ENCODE data around the gene ATP6V0E2. TPM values are rescaled to one million over a fixed set of nuclear protein-coding genes. Genes with fewer than 3 reads are reported as not detected.
A peak's percentile ranks its signal among the peaks of the same experiment; 100 is the strongest.

The ATP6V0E2 gene
- total and polyA plus RNA-seq, 4 donors = 8.6 to 34.8 (median 24.5) TPM

DNA sequence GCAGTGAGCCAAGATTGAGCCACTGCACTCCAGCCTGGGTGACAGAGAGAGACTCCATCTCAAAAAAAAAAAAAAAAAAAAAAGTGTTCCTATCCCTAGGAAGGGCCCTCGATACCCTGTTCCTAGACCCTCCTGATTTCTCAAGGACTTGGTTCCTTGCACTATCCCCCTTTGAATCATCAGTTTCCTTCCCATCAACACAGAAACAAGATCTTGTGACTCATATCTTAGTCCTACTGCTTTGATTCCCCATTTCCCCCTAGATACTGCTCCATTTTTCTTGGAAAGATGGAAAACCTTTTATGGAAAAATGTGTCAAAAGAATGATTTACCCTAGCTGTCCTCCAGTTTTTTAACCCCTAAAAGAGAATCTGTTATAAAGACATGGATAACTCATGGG, 37.3 kb upstream of the ATP6V0E2 start:
- 29 to 87% methylated on average over 1 of the region's 1 CpG for WGBS, 2 donors
- no peak overlapping the region for H3K9ac ChIP-seq (ENCODE audit: insufficient read depth in 1 of 2, low read length in 2 of 2)
- no peak overlapping the region for H3K4me3 ChIP-seq
- H3K4me1 ChIP-seq (ENCODE audit: control insufficient read depth in 5 of 5, insufficient read depth in 5 of 5, low read length in 5 of 5) = peaks cover 0 to 14% (median 0%) of the 10 kb centered on the region in 5 donors
- no peak for ATAC-seq (ENCODE audit: insufficient read depth, low FRiP score)
- H3K27me3 ChIP-seq (ENCODE audit: control insufficient read depth in 3 of 3, insufficient read depth in 3 of 3, low read length in 2 of 3) = no peaks in the 10 kb centered on the region
- H3K27ac ChIP-seq (ENCODE audit: low read depth in 1 of 2, low read length in 1 of 2) = no peak overlapping the region
- TF ChIP-seq, protein P1, sequence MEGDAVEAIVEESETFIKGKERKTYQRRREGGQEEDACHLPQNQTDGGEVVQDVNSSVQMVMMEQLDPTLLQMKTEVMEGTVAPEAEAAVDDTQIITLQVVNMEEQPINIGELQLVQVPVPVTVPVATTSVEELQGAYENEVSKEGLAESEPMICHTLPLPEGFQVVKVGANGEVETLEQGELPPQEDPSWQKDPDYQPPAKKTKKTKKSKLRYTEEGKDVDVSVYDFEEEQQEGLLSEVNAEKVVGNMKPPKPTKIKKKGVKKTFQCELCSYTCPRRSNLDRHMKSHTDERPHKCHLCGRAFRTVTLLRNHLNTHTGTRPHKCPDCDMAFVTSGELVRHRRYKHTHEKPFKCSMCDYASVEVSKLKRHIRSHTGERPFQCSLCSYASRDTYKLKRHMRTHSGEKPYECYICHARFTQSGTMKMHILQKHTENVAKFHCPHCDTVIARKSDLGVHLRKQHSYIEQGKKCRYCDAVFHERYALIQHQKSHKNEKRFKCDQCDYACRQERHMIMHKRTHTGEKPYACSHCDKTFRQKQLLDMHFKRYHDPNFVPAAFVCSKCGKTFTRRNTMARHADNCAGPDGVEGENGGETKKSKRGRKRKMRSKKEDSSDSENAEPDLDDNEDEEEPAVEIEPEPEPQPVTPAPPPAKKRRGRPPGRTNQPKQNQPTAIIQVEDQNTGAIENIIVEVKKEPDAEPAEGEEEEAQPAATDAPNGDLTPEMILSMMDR (IDR thresholded peaks at IDR 0.05; ENCODE audit: control extremely low read depth, extremely low read depth) = no peak
- peaks cover 0 to 2% (median 0%) of the 10 kb centered on the region in 4 donors for H3K36me3 ChIP-seq (ENCODE audit: control insufficient read depth in 4 of 4, insufficient read depth in 4 of 4, low read length in 4 of 4)
- DNase-seq = no peak
- H3K9me3 ChIP-seq (ENCODE audit: control insufficient read depth in 4 of 4, insufficient read depth in 3 of 4, low read length in 3 of 4) = no peaks in the 10 kb centered on the region

DNA sequence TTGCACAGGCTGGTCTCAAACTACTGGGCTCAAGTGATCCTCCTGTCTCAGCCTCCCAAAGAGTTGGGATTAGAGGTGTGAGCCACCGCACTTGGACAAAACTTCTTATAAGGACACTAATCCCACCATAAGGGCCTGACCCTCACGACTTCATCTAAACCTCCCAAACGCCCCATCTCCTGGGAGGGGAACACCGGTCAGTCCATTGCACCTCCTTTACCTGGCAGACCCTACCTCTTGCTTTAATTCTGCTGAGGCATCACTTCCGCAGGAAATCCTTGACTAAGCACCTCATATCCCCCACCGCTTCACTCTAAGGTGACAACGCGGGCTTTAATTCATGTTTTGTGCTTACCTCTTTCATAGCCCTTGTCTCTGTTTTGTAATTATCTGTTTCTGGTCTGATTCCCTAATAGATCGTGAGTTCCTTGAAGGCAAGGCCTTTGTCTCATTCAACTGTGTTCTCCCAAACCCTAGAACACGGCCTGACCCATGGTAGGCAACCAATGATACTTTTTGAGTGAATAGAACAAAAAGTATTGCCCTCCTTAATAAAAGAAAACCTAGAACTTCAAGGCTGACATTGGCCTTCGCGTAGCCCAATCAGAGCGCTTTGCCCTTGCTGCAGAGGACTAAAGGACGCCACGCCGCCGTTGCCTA, 36.1 kb upstream of the ATP6V0E2 start:
- Histone ChIP-seq H3K27ac (ENCODE audit: low read depth in 1 of 2, low read length in 1 of 2) (no peak overlapping the region), H3K9ac (ENCODE audit: insufficient read depth in 1 of 2, low read length in 2 of 2) (no peak overlapping the region), H3K36me3 (ENCODE audit: control insufficient read depth in 4 of 4, insufficient read depth in 4 of 4, low read length in 4 of 4) (peaks cover 0 to 2% (median 0%) of the 10 kb centered on the region in 4 donors), H3K9me3 (ENCODE audit: control insufficient read depth in 4 of 4, insufficient read depth in 3 of 4, low read length in 3 of 4) (no peaks in the 10 kb centered on the region), H3K4me1 (ENCODE audit: control insufficient read depth in 5 of 5, insufficient read depth in 5 of 5, low read length in 5 of 5) (peaks cover 0 to 14% (median 0%) of the 10 kb centered on the region in 5 donors), H3K4me3 (no peak overlapping the region), H3K27me3 (ENCODE audit: control insufficient read depth in 3 of 3, insufficient read depth in 3 of 3, low read length in 2 of 3) (no peaks in the 10 kb centered on the region)
- TF ChIP-seq, protein P1 (IDR thresholded peaks at IDR 0.05; ENCODE audit: control extremely low read depth, extremely low read depth) = no peak
- 33 to 37% methylated on average over 17 of the region's 17 CpGs for WGBS, 2 donors
- DNase-seq (no peak), ATAC-seq (ENCODE audit: insufficient read depth, low FRiP score) (no peak)

DNA sequence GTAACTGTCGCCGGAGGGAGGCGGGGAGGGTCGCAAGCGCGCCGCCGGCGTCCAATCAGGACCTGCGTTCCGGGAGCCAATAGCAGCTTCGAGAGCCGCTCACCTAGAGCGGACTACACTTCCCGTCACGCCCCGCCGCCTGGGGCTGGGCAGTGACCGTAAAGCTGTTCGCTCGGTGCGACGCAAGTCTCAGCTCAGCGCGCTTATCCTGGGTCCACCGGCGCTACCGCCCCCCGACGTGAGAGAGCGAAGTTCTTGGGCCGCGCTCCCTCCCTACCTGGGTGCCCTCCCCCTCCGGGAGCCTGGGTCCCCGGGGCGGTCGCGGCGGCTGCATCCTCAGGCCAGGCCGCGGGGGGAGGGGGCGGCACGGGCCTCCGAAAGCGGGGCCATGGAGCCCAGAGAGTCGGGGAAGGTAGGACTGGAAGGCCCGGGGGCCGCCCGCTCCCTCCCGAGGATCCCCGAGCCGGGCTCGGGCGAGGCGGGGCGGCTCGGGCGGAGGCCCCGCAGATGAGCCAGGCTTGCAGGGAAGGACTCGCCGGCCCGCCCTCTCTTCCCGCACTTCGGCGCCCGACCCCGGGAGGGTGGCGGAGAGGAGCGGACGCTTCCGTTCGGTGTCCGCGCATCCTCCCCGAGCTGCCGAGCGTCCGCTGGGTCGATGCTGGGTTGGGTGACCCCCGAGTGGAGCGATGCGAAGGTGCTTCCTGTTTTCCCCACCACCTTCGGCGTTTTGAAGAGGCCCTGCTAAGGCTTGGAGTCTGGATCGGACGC, 35.4 kb upstream of the ATP6V0E2 start, which contains the start of gene ZNF862:
TSS of gene ZNF862 (plus strand) at position 152 of the 768 bp plus-strand sequence. CDS start at position 389, 237 bp downstream.
- peak within 1 kb of the TSS; percentile 82 to 85 for H3K27ac ChIP-seq (ENCODE audit: low read depth in 1 of 2, low read length in 1 of 2)
- TF ChIP-seq, protein P1 (IDR thresholded peaks at IDR 0.05; ENCODE audit: control extremely low read depth, extremely low read depth) = no peak
- 0% methylated on average over 86 of the region's 86 CpGs for WGBS, 2 donors
- H3K36me3 ChIP-seq (ENCODE audit: control insufficient read depth in 4 of 4, insufficient read depth in 4 of 4, low read length in 4 of 4) = peaks cover 0 to 2% (median 0%) of the 10 kb centered on the region in 4 donors
- peak within 1 kb of the TSS; percentile 83 for H3K4me3 ChIP-seq
- H3K9me3 ChIP-seq (ENCODE audit: control insufficient read depth in 4 of 4, insufficient read depth in 3 of 4, low read length in 3 of 4) = no peaks in the 10 kb centered on the region
- peaks cover 0 to 14% (median 0%) of the 10 kb centered on the region in 5 donors for H3K4me1 ChIP-seq (ENCODE audit: control insufficient read depth in 5 of 5, insufficient read depth in 5 of 5, low read length in 5 of 5)
- no peaks in the 10 kb centered on the region for H3K27me3 ChIP-seq (ENCODE audit: control insufficient read depth in 3 of 3, insufficient read depth in 3 of 3, low read length in 2 of 3)
- ATAC-seq (ENCODE audit: insufficient read depth, low FRiP score) = peak; percentile 100
- H3K9ac ChIP-seq (ENCODE audit: insufficient read depth in 1 of 2, low read length in 2 of 2) = peak within 1 kb of the TSS; percentile 56 to 83
- peak; percentile 98 to 99 (median 98) for DNase-seq

Data from lung (tissue), 12 donors.